Pulmonary artery endothelial cell (primary cell): ENCODE measurements around the gene NPC1. TPM values are rescaled to one million over a fixed set of nuclear protein-coding genes. Genes with fewer than 3 reads are reported as not detected.

Experiments
- DNase-seq: peaks from one replicate; pipeline ENCODE4 v3.0.0-alpha.2; 2011; ENCODE audit warnings: low read depth, low spot score
- total RNA-seq: library from RNA; depleted of rRNA; stranded (reverse); fragments of >200 nt; gene quantifications from 2 replicates; pipeline ENCODE4 v1.2.3, GENCODE V29; 2014

The NPC1 gene
- total RNA-seq, 1 donor from 2014 or later, result 26.5 TPM

GRCh38 chr18:23548719-23549118 is 37.6 kb downstream of the NPC1 start:
- no peak for DNase-seq

DNA sequence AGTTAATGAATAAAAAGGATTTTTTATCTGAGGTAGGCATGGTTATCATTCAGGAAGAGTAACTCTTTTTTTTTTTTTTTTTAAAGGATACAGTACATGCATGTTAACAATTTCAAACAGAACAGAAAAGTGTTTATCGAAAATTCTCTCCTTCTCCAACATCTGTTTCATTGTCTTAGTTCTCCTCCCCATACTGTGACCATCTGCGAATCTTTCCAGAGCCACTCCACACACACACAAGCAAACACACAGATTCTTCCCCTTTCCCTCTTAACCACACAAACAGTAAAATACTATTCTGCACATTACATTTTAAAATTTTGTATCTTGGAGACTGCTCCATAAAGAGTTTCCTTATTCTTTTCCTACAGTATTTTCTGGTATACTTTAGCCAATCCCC is 38.0 kb downstream of the NPC1 start:
- DNase-seq, result no peak

DNA sequence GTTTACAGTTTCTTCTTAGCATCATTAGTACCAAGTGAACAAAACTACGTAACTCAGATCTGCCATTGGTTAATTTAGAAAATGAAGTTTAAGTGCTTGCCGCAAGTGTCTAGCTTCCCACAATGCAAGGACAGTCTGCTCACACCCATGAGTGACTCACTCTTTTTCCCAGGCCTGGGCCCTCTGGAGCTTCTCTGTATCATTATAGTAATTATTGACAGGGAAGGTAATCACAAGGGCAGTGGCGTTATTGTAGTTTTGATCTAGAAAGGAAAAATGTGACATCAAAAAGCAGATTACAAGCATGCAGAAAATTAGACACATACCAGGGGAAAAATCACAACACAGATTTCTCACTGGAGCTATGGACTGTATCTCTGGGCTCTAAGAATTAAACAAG is 38.5 kb downstream of the NPC1 start:
- no peak for DNase-seq

DNA sequence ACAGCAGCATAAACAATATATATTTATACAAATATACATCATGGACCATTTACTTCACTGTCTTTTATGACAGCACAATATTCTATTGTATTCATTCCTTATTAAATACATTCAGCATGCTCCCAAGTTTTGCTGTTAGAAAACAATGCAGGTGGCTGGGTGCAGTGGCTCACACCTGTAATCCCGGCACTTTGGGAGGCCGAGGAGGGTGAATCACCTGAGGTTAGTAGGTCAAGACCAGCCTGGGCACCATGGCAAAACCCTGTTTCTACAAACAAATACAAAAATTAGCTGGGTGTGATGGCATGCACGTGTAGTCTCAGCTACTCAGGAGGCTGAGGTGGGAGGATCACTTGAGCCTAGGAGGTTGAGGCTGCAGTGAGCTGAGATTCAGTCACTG is 39.0 kb downstream of the NPC1 start:
- DNase-seq, result no peak

DNA sequence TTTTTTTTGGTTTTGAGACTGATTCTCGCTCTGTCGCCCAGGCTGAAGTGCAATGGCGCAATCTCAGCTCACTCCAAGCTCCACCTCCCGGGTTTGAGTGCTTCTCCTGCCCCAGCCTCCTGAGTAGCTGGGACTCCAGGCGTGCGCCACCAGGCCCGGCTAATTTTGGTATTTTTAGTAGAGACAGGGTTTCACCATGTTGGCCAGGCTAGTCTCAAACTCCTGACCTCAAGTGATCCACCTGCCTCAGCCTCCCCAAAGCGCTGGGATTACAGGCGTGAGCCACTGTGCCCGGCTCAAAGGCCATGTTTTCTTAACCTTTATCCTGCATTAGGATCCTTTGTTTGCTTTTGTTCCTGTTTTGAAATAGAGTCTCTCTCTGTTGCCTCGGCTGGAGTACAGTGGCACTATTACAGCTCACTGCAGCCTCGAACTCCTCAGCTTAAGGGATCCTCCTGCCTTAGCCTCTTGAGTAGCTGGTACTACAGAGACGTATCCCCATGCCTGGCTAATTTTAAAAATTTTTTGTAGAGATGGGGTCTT is 41.0 kb downstream of the NPC1 start:
- DNase-seq, result no peak

DNA sequence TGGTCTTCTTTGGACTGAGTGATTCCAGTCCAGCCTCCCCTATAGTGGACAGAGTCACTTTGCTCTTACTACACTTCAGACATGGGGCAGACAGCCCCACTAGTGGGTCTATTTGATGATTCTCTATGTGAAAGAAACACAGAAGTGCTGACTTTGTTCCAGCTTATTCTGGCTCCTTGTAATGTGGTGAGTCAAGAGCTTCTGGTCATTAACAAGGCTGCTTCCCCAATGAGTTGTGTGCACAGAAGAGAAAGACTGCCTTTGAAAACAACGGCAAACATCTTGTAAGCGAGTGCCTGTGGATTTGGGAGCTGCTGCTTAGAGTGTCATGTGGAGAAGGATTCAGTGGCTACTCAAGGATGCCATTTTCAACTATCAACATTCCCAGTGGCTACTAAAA is 43.8 kb downstream of the NPC1 start:
- no peak for DNase-seq

GRCh38 chr18:23541349-23542093 is 44.8 kb downstream of the NPC1 start:
- DNase-seq, result no peak

GRCh38 chr18:23540867-23541266 is 45.4 kb downstream of the NPC1 start:
- DNase-seq, result no peak

DNA sequence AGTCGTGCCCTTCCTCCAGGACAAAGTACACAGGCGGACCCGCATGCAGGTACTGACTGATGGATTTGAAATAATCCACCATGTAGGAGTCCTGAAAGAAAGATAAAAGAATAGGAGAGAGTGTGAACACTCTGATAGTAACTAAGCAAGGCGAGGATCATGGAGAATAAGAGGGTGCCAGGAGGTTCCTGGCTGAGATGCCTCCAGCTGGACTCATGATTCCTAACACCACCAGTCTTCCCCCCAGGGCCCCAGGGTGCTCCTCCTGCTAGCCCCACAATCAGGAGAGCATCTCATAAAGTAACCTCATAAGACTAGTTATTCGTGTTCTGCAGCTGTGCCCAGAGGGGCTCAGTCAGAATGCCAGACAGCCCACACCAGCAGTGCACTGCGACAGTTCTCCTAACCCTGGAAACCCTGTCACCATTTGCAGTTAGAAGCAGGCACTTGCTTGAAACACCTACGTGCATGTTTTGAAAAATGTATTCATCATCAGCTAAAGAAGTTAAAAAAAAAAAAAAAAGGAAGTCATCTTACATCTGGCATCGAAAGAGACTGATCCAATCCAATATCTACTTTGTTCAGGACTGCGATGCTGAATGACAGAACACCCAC is 46.3 kb downstream of the NPC1 start:
- no peak for DNase-seq

DNA sequence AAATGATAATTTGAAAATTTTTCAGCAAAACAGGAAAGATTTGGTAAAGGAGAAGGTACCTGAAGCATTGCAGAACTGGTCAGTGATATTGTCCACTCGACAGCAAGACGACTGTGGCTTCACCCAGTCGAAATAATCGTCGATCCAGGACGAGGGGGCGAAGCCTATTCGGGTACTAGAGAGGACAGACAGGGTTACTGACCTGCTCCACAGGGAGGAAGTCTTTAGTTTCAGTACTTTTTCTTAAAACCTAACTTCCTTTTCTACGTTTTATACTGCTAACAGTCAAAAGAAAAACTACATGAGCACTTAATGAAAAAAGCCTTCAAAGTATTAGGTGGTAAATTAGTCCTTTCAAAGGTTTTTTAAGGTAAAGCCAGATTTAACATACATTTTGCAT is 47.0 kb downstream of the NPC1 start:
- no peak for DNase-seq

- no peak for DNase-seq
Measured at GRCh38 chr18:23538870-23539269, 47.4 kb downstream of the NPC1 start.

DNA sequence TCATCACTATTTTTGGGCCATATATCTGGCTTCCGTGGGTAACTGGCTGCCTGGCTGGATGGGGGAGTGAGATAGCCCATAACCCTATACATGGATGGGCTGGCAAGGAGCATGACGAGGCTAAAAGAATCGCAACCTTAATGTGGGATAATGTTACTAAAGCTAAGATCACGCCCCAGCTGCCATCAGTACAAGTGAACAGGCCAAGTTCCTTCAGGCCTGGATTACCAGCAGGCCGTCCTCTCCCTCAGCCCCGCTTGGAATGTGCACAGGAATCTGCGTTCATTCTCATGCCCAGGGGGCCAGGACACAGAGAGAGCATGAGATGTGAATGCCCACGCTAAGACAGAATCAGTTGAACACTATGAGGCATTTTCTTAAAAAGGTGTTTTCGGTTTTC is 48.3 kb downstream of the NPC1 start:
- DNase-seq, result no peak

GRCh38 chr18:23537274-23537673 is 49.0 kb downstream of the NPC1 start:
- DNase-seq, result no peak

DNA sequence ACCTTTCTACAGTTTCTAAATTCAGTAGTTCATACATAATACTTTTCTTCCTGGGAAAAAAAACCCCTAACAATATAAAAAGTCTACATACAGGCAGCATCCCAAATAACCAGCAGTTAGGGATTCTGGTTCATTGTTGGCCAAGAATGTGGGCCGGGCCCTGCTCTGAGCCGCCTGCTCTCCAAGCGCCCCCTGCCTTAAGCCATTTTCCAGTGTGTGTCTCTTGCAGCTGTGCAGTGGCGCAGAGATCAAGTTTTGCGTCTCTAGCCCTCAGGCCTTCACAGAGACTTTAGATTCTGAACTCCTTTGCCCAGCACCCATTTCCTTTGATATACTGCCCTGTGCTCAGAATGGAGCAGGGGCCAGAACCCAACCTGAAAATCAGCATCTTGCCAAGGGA is 50.1 kb downstream of the NPC1 start:
- DNase-seq, result no peak

DNA sequence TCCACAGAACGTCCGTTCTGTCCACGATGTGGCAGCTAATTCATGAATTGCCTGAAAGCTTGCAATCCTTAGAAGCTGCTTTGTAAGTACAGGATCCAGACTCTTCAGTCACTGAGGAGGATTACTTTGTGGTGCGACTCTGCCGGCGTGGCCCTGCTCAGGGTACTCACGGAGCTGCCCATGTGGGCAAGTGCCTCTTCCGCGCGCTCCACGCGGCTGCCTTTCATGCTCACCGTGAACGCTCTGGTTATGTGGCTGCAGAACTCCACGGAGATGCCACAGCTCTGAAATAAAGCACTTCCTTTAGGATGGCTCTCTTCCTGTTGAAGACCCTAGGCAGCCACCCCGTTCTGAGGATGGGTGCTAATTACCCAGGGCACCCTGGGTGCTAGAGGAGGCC is 52.0 kb downstream of the NPC1 start:
- no peak for DNase-seq

DNA sequence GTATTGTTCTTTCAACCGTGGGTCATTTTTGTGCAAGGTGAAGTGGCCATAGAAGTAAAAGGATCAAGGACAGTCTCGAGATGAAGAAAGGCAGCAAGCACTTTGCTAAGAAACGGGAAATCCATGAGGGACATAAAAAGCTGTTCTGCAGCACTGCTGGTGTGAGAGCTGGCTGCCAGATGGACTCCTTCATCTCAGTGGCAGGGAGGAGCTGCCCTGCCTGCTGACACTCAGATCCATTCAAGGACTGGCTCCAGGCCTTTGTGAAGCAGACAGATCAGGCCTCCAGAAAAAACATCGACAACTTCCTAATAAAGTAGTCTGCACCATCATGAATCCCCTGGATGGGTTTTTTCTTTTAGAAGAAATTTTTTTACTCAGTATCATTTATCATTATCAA is 53.5 kb downstream of the NPC1 start:
- no peak for DNase-seq

DNA sequence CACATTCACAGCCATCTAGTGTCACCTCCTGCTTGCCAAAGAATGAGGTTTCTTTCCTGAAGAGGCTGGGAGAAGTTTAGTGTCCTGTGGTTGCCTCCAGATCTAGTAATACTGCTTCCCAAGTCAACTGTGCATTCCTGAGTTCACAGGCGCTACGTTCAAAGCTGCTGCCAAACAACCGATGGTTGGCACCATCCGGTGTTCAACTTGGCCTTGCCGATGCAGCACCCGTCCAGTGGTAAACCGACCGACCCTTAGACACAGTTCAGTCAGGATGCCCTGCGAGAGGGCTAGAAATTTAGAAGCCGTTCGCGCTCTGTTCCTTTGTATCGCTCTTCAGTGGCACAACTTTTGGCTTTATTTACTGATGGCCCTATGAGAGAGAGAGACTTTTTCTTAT is 54.4 kb downstream of the NPC1 start:
- no peak for DNase-seq

DNA sequence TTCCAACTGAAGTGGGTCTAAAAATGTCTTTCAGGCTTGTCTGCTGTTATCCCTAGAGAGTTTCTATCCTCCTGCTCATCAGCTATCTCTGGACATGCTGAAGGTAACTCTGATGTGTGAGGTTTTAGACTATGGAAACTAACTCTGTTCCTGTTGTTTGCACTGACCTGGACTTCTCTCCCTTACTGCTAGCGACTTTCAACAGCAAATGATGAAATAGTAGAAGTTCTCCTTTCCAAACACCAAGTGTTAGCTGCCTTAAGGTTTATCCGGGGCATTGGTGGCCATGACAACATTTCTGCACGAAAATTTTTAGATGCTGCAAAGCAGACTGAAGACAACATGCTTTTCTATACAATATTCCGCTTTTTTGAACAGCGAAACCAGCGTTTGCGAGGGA is 56.1 kb downstream of the NPC1 start:
- DNase-seq, result no peak

DNA sequence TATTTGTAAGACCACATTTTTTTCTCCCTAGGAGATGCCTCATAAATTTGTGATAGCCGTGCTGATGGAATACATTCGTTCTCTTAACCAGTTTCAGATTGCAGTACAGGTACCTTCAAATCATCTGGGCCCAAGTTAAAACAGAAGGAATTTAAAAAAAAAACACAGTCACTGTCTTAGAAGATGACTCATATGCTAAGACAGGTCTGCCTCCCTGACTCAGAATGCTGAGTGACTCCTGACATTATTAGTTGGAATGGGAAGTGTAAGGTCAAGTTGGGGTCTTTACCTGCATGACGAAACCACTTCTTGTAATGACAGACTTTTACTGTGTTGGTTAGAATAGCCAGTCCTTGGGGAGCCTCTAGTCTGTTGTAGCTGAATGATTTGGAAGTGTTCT is 56.7 kb downstream of the NPC1 start:
- no peak for DNase-seq

- DNase-seq, result no peak
Measured at GRCh38 chr18:23528580-23529472, 57.5 kb downstream of the NPC1 start.

GRCh38 chr18:23526501-23527063 is 59.7 kb downstream of the NPC1 start:
- DNase-seq, result no peak

DNA sequence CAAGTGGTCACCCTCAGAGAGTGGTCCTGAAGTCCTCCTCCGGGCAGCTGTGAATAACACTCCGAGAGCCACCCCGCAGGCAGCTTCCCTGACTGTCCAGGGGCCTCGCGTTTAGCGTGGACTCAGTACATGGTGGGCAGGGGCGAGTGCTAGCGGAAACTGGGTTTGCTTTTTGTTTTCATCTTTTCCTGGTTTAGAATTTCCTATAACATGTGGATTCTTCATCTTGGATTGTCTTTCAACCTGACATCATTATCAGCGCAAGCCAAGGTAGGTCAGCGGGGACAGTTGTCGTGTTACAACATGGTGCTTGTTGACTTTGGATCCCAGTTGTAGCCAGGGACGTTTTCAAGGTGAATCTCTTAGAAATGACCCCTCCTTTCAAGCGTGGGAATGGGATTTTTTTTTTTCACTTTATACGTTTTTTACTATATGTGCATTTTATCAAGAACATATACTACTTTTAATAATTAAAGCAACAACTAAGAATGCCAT is 62.0 kb downstream of the NPC1 start:
- no peak for DNase-seq
